Mucosa of descending colon (tissue), 3 donors: Measurements from ENCODE around the gene KCNJ14. TPM values are rescaled to one million over a fixed set of nuclear protein-coding genes. Genes with fewer than 3 reads are reported as not detected.

ENCODE experiments used
- ATAC-seq: fragments of 200-7000 bp; cut with Tn5 transposase; one replicate; pipeline ENCODE4 v1.9.1; 2020; ENCODE audit warnings: mild to moderate bottlenecking, moderate library complexity
- DNase-seq, 3 donors: peaks; one replicate each; pipeline ENCODE4 v3.0.0-alpha.2; 2020
- H3K36me3 ChIP-seq: fragments of 200-600 bp; one replicate; pipeline ENCODE4 v1.8.0; 2021; ENCODE audit warnings: low read depth, mild to moderate bottlenecking
- H3K4me1 ChIP-seq: fragments of 200-600 bp; one replicate; pipeline ENCODE4 v1.8.0; 2021; ENCODE audit warnings: low read depth, mild to moderate bottlenecking
- H3K4me3 ChIP-seq: fragments of 200-600 bp; one replicate; pipeline ENCODE4 v1.8.0; 2021; ENCODE audit warnings: mild to moderate bottlenecking
- H3K9me3 ChIP-seq: fragments of 200-600 bp; one replicate; pipeline ENCODE4 v1.8.0; 2021; ENCODE audit warnings: mild to moderate bottlenecking
- intact Hi-C, 2 donors: fragments of 100-400 bp; cut with DNase I in 1 of 2; cut with micrococcal nuclease in 1 of 2; formaldehyde crosslinking; loops; one replicate each; pipeline versions ENCODE4 v1.11.0 to v1.11.1; 2022; cut with DNase I, micrococcal nuclease
- total RNA-seq, 3 donors: library from RNA; stranded (reverse); fragmentation: NEBNext Ultra II Directional in 2 of 3; extraction: Animal tissue kit (Norgen Biotek cat#: 25700) in 2 of 3; gene quantifications; one replicate each; pipeline versions ENCODE4 v1.2.1 to v1.2.4, GENCODE V29; 2021 to 2023
- TF ChIP-seq, protein P1 (sequence below): fragments of 200-600 bp; IDR thresholded peaks from one replicate; pipeline ENCODE4 v1.8.0; 2022; ENCODE audit warnings: antibody characterized with exemption, mild to moderate bottlenecking
- donor health status: DM: no; HTN: no; CAD: no; lungs with moderate emphysema.
- donor health status: DM: no; HTN: no; CAD: no.
- donor health status: DM: no; HTN: yes; CAD: no.

The KCNJ14 gene
- total RNA-seq, 3 donors from 2014 or later, result 0.46 to 1.3 (median 0.67) TPM

GRCh38 chr19:48501494-48502349, 46.3 kb downstream of the KCNJ14 start:
- intact Hi-C loops, result no loop called here
- no peaks in the 10 kb centered on the region for H3K36me3 ChIP-seq
- TF ChIP-seq, protein P1, sequence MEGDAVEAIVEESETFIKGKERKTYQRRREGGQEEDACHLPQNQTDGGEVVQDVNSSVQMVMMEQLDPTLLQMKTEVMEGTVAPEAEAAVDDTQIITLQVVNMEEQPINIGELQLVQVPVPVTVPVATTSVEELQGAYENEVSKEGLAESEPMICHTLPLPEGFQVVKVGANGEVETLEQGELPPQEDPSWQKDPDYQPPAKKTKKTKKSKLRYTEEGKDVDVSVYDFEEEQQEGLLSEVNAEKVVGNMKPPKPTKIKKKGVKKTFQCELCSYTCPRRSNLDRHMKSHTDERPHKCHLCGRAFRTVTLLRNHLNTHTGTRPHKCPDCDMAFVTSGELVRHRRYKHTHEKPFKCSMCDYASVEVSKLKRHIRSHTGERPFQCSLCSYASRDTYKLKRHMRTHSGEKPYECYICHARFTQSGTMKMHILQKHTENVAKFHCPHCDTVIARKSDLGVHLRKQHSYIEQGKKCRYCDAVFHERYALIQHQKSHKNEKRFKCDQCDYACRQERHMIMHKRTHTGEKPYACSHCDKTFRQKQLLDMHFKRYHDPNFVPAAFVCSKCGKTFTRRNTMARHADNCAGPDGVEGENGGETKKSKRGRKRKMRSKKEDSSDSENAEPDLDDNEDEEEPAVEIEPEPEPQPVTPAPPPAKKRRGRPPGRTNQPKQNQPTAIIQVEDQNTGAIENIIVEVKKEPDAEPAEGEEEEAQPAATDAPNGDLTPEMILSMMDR, result no peak
- ATAC-seq (peak; percentile 81), DNase-seq (peak; percentile 73 to 90 (median 83))
- H3K4me3 ChIP-seq, result no peak overlapping the region
- H3K4me1 ChIP-seq, result peaks cover 10% of the 10 kb centered on the region
- H3K9me3 ChIP-seq, result no peaks in the 10 kb centered on the region

- ATAC-seq (no peak), DNase-seq (peak in 1 of 3 donors; percentile 89)
- intact Hi-C loops, result no loop called here
- TF ChIP-seq, protein P1, result no peak
- H3K4me3 ChIP-seq, result no peak overlapping the region
- peaks cover 7% of the 10 kb centered on the region for H3K4me1 ChIP-seq
- no peaks in the 10 kb centered on the region for H3K36me3 ChIP-seq
- no peaks in the 10 kb centered on the region for H3K9me3 ChIP-seq
Observed at GRCh38 chr19:48502350-48503018, 47.1 kb downstream of the KCNJ14 start.

- DNase-seq (no peak), ATAC-seq (peak; percentile 29)
- no peaks in the 10 kb centered on the region for H3K36me3 ChIP-seq
- intact Hi-C loops, result loop anchor here in 1 of 2 donors (5.0 kb wide), 1 partner anchor 76 kb away; no protein-coding TSS in a partner anchor
- no peaks in the 10 kb centered on the region for H3K9me3 ChIP-seq
- TF ChIP-seq, protein P1, result no peak
- peaks cover 2% of the 10 kb centered on the region for H3K4me1 ChIP-seq
- no peak overlapping the region for H3K4me3 ChIP-seq
Observed at GRCh38 chr19:48506138-48506733, 50.9 kb downstream of the KCNJ14 start.

- Histone ChIP-seq H3K4me1 (no peaks in the 10 kb centered on the region), H3K9me3 (no peaks in the 10 kb centered on the region), H3K4me3 (no peak overlapping the region), H3K36me3 (no peaks in the 10 kb centered on the region)
- DNase-seq (no peak), ATAC-seq (no peak)
- intact Hi-C loops, result loop anchor here in 1 of 2 donors (5.0 kb wide), 1 partner anchor 74 kb away; no protein-coding TSS in a partner anchor
- TF ChIP-seq, protein P1, result no peak
Observed at GRCh38 chr19:48507911-48508439, 52.6 kb downstream of the KCNJ14 start.

DNA sequence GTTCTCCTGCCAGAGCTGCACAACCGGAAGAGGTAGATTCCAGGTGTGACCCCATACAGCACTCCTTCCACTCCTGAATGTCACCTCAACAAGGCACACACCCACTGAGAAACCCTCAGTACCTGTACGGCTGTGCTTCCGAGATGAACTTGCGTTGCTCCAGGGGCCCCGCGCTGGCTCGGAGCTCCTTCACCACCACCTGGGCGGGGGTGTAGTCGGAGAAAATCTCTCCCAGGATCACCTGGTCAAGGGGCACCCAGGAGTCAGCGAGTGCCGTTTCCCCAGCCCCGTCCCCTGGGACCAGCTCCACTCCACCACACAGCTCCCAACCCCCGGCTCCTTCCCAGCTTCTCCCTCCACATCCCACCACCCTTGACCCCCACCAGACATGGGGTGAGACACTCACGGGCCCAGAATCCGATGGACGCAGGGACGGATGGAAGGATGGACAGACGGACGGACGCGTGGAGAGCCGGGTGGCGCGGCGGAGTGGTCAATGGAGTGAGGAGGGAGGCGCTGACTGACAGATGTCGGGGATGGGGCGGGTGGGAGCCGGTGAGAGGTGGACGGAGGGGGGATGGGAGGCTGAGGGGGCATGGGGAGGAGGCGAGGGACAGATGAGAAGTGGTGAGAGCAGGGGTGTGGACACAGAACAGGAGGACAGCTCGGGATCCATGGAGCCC, 53.5 kb downstream of the KCNJ14 start:
- no peak overlapping the region for H3K4me3 ChIP-seq
- no peaks in the 10 kb centered on the region for H3K9me3 ChIP-seq
- H3K36me3 ChIP-seq, result no peaks in the 10 kb centered on the region
- intact Hi-C loops, result loop anchor here in 1 of 2 donors (5.0 kb wide), 1 partner anchor 73 kb away; no protein-coding TSS in a partner anchor
- DNase-seq (no peak), ATAC-seq (no peak)
- no peaks in the 10 kb centered on the region for H3K4me1 ChIP-seq
- TF ChIP-seq, protein P1, result no peak
